ELF-1 (cell line): ENCODE measurements around the gene TSSK6.
A peak's percentile ranks its signal among the peaks of the same experiment; 100 is the strongest.

ENCODE experiments used
- DNase-seq: peaks from one replicate; pipeline ENCODE4 v3.0.0-alpha.2; 2016; ENCODE audit warnings: low read depth, low spot score

Gene TSSK6

DNA sequence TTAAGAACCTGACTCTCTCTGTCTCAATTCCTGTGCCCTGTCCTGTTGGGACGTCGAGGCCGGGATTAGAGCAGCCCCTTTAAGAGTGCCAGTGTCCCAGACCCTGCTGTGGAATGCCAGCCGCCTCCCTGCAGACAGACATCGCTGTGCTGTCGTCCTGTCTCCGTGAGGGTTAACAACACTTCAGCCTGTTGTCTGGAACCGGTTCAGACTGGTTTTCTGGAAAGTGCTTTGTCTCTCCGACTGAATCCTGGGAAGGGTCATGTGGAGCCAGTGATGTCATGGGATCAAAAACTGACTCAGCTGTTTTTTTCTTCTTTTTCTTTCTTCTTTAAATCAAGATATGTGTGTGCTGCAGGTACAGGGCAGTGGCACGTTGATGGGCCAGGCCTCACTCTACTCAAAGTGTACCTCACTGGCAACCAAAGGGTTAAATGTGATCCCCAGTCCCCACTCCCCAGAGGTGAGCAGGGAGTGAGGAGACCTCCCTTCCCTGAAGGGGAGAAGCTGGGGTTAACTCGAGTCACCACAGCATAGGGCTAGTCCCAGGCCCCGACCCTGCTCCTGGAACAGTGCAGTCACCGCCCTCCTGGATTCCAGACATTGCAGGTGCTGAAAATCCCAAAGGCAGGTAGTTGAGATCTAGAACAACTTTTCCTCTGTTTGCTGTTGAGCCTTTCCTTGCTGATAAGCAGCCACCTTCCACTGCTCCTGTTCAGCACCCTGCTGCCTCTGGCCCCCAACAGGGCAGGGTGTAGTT, 50.8 kb downstream of the TSSK6 start:
- peak; percentile 91 for DNase-seq
